ENCODE measurements around the gene NABP2.

NABP2 gene

DNA sequence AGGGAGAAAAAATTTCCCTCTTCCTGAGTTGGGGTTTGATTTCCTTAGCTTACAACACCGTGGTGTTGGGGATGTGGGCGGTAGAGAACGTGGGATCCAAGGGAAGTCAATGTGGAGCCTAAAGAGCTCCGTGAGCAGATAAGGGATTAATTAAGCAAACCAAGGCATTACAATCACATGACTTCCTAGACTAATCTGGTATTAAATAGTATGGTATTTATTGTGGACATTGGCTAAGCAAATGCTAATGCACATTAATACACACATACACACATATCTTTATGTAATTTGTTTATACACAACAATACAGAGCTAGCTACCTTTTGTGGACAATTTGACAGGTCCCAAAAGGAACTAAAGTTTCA, 1.6 kb upstream of the NABP2 start:
- H3K4me3 ChIP-seq = peak overlapping the region; percentile 85
- H3K27ac ChIP-seq = peak overlapping the region; percentile 95 to 98
- TF ChIP-seq, protein P1, sequence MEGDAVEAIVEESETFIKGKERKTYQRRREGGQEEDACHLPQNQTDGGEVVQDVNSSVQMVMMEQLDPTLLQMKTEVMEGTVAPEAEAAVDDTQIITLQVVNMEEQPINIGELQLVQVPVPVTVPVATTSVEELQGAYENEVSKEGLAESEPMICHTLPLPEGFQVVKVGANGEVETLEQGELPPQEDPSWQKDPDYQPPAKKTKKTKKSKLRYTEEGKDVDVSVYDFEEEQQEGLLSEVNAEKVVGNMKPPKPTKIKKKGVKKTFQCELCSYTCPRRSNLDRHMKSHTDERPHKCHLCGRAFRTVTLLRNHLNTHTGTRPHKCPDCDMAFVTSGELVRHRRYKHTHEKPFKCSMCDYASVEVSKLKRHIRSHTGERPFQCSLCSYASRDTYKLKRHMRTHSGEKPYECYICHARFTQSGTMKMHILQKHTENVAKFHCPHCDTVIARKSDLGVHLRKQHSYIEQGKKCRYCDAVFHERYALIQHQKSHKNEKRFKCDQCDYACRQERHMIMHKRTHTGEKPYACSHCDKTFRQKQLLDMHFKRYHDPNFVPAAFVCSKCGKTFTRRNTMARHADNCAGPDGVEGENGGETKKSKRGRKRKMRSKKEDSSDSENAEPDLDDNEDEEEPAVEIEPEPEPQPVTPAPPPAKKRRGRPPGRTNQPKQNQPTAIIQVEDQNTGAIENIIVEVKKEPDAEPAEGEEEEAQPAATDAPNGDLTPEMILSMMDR (IDR thresholded peaks at IDR 0.05) = no peak
- no peak for DNase-seq (ENCODE audit: low spot score)

DNA sequence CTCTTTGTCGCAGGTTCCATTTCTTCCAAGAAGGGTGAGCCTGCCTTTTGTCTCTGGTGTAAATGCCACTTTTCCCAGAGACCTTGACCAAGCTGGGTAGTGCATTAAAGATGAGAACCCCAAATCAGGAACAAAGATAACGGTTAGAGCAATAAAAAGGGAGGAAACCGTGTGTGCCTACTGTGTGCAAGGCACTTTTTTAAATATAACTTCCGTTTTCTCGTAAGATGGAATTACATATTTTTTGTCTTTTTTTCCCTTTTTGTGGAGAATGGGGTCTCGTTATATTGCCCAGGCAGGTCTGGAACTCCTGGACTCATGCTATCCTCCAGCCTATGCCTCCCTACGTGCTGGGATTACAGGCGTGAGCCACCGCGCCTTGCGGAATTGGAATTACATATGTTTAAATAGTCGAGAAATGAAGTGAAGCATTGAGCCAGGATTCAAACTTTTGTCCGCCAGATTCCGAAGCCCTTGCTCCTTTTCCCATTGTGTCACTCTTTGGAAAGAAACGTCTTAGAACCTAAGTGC, 506 bp upstream of the NABP2 start:
- Histone ChIP-seq H3K4me3 (peak overlapping the region; percentile 79), H3K27ac (peak overlapping the region; percentile 81 to 98)
- TF ChIP-seq, protein P1 (IDR thresholded peaks at IDR 0.05) = no peak
- DNase-seq (ENCODE audit: low spot score) = no peak

DNA sequence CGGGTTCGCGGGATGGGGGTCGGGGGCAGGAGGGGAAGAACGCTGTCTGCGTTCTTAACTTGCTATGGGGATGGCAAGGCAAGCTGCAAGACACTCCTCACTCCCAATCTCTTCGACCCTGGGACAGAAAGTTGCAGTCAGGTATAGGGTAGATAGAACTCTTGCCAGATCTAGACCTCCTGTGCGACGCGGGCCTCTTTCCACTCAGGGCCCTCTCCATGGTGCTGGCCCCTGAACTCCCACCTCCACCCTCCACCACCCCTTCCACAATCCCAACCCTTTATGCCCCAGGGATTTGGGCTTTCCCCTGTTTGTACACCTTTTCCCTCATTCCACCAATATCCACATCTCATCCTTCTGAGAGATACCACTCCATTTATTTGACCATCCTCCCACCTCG, 812 bp downstream of the NABP2 start:
- H3K27ac ChIP-seq = peak overlapping the region; percentile 81 to 98
- TF ChIP-seq, protein P1 (IDR thresholded peaks at IDR 0.05) = no peak
- no peak for DNase-seq (ENCODE audit: low spot score)
- H3K4me3 ChIP-seq = peak overlapping the region; percentile 79

DNA sequence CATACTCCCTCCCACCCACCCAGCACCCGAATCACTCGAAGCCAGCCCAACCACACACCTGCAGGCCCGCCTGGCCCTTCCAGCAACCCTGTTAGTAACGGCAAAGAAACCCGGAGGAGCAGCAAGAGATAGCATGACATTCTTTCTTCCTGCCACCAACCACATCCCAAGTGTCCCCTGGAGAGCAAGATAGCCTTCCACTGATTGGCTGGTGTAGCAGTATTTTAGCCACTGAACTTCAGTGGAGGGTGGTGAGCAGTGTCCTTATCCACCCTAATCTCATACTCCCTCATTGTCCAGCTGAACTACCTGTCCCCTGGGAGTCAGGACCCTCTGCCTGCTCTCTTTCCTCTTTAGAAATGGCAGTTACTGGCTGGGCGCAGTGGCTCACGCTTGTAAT, 4.9 kb downstream of the NABP2 start:
- no peak overlapping the region for H3K4me3 ChIP-seq
- no peak for DNase-seq (ENCODE audit: low spot score)
- TF ChIP-seq, protein P1 (IDR thresholded peaks at IDR 0.05) = no peak
- H3K27ac ChIP-seq = no peak overlapping the region

DNA sequence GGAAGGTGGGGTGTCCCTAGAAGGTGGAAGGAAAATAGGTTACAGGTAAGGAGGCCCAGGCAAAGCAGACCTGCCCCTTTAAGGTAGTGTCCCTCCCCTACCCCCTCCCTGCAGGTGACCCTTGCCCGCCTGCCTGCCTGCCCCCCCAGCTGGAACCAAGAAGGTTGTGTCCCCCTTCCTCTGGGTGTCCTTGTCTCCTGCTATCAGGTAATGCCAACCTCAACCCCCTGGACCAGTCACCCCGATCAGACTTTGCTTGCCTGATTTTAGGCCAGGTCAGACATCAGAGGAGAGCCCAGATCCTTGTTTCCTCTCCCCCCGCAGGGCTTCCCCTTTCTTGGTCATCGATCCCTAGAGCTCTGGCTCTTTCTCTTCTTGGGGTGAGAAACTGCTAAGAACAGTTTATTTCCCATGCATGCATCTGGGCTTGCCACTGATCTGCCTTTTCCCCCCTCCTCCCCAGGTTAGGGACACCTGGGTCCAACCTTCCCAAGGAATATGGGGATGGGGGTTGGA, 5.8 kb downstream of the NABP2 start, which contains the start of gene SLC39A5:
TSS of gene SLC39A5 (plus strand) at position 136 of the 516 bp plus-strand sequence. CDS start 1,224 bp downstream, outside the sequence.
- Histone ChIP-seq H3K4me3 (no peak within 1 kb of the TSS), H3K27ac (no peak within 1 kb of the TSS)
- TF ChIP-seq, protein P1 (IDR thresholded peaks at IDR 0.05) = no peak
- DNase-seq (ENCODE audit: low spot score) = no peak

DNA sequence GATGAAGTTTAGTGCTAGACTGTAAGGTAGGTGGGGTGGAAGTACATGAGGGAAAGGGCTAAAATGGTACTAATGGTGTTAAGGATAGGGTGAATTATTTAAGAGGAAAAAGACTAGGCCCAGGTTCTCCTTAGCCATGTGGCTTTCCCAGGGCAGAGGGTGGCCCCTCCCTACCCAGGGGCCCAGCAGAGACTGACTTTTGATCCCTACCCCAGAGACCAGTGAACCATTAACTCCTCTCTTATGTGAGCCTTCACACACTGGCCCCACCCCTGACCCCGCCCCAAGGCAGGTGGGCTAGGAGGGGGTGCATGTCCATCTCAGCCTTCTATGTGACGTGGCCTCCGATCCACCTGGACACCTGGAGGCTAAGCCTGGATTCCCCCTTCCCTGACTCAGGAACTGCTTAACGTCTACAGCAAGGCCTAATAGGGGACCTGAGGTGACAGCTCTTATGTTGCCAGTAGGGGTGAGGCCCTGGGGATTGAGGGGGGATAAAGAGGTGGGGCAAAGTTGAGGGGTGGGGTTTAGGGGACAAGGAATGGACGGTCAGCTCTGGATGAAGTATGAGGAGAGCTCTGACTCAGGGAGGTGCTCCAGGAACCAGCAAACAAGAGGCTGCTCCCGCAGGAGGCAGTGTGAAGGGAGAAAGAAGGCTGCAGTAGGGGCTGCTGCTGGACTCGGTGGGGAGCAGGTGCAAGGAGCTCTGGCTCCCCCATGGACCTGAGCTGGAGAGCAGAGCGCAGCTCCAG, 6.5 kb downstream of the NABP2 start:
- TF ChIP-seq, protein P1 (IDR thresholded peaks at IDR 0.05) = no peak
- no peak overlapping the region for H3K27ac ChIP-seq
- no peak overlapping the region for H3K4me3 ChIP-seq
- DNase-seq (ENCODE audit: low spot score) = no peak

DNA sequence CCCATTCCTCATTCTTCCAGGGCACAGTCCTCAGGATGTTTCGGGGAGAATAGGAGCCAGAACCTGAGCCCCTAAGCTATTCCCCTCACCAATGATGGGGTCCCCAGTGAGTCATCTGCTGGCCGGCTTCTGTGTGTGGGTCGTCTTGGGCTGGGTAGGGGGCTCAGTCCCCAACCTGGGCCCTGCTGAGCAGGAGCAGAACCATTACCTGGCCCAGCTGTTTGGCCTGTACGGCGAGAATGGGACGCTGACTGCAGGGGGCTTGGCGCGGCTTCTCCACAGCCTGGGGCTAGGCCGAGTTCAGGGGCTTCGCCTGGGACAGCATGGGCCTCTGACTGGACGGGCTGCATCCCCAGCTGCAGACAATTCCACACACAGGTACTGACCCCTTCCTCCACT, 7.0 kb downstream of the NABP2 start:
- TF ChIP-seq, protein P1 (IDR thresholded peaks at IDR 0.05) = no peak
- Histone ChIP-seq H3K27ac (no peak overlapping the region), H3K4me3 (no peak overlapping the region)
- DNase-seq (ENCODE audit: low spot score) = no peak

Measured in coronary artery (tissue), 2 donors.